T-helper 1 cell treated with Interleukin-12 subunit alpha and Interleukin-12 subunit beta and Interleukin-4 antibody, amounts not matched to agents 30 μg/mL and 1 μg/mL, for 36 hours (primary cell): Measurements from ENCODE around the gene NUP188.
A peak's percentile ranks its signal among the peaks of the same experiment; 100 is the strongest.
"Not testable (repeated sequence)": the region's sequence is repeated elsewhere in the genome, so short reads cannot be mapped to it uniquely, and the experiment has no call there.

Experiments
- H3K27ac Mint-ChIP-seq: one replicate; pipeline ENCODE4 v1.8.0; 2021; ENCODE audit warnings: mild to moderate bottlenecking, mixed read lengths
- H3K27me3 Mint-ChIP-seq: one replicate; pipeline ENCODE4 v1.8.0; 2021; ENCODE audit warnings: low read depth, mixed read lengths
- H3K36me3 Mint-ChIP-seq: one replicate; pipeline ENCODE4 v1.8.0; 2021; ENCODE audit warnings: low read depth, mixed read lengths
- H3K4me1 Mint-ChIP-seq: one replicate; pipeline ENCODE4 v1.8.0; 2021; ENCODE audit warnings: low read depth, mixed read lengths
- H3K4me3 Mint-ChIP-seq: one replicate; pipeline ENCODE4 v1.8.0; 2021; ENCODE audit warnings: mild to moderate bottlenecking, moderate library complexity, mixed read lengths
- H3K9me3 Mint-ChIP-seq: one replicate; pipeline ENCODE4 v1.8.0; 2021; ENCODE audit warnings: mixed read lengths

NUP188 gene

GRCh38 chr9:129002992-129003391 is 55.5 kb downstream of the NUP188 start:
- Mint-ChIP-seq H3K27me3 (no peaks in the 10 kb centered on the region), H3K9me3 (no peaks in the 10 kb centered on the region), H3K4me1 (peaks cover 10% of the 10 kb centered on the region), H3K4me3 (no peak overlapping the region), H3K27ac (peak overlapping the region; percentile 3), H3K36me3 (peaks cover 55% of the 10 kb centered on the region)

GRCh38 chr9:129004173-129004572 is 56.7 kb downstream of the NUP188 start:
- H3K9me3 Mint-ChIP-seq, H3K4me3 Mint-ChIP-seq, H3K27ac Mint-ChIP-seq, H3K27me3 Mint-ChIP-seq: not testable (repeated sequence)
- Mint-ChIP-seq H3K36me3 (peaks cover 50% of the 10 kb centered on the region), H3K4me1 (peaks cover 10% of the 10 kb centered on the region)

GRCh38 chr9:129005336-129005997 is 58.0 kb downstream of the NUP188 start:
- Mint-ChIP-seq H3K27me3 (no peaks in the 10 kb centered on the region), H3K4me1 (peaks cover 3% of the 10 kb centered on the region), H3K9me3 (no peaks in the 10 kb centered on the region), H3K36me3 (peaks cover 42% of the 10 kb centered on the region), H3K4me3 (no peak overlapping the region), H3K27ac (no peak overlapping the region)

- Mint-ChIP-seq H3K27ac (no peak overlapping the region), H3K36me3 (peaks cover 36% of the 10 kb centered on the region)
Observed at GRCh38 chr9:129006328-129007034, 59.0 kb downstream of the NUP188 start.

GRCh38 chr9:129007035-129007765 is 59.7 kb downstream of the NUP188 start:
- H3K4me3 Mint-ChIP-seq = no peak overlapping the region
- peaks cover 31% of the 10 kb centered on the region for H3K36me3 Mint-ChIP-seq
- no peak overlapping the region for H3K27ac Mint-ChIP-seq
- peaks cover 3% of the 10 kb centered on the region for H3K4me1 Mint-ChIP-seq
- no peaks in the 10 kb centered on the region for H3K9me3 Mint-ChIP-seq
- no peaks in the 10 kb centered on the region for H3K27me3 Mint-ChIP-seq

More at GRCh38 chr9:129006328-129007034, 59.0 kb downstream of the NUP188 start:
- H3K4me1 Mint-ChIP-seq = peaks cover 3% of the 10 kb centered on the region
- no peaks in the 10 kb centered on the region for H3K9me3 Mint-ChIP-seq
- H3K4me3 Mint-ChIP-seq = no peak overlapping the region
- H3K27me3 Mint-ChIP-seq = no peaks in the 10 kb centered on the region

GRCh38 chr9:129007766-129008468 is 60.4 kb downstream of the NUP188 start:
- no peak overlapping the region for H3K4me3 Mint-ChIP-seq
- H3K27me3 Mint-ChIP-seq = no peaks in the 10 kb centered on the region
- H3K36me3 Mint-ChIP-seq = peaks cover 24% of the 10 kb centered on the region
- no peaks in the 10 kb centered on the region for H3K9me3 Mint-ChIP-seq
- peaks cover 3% of the 10 kb centered on the region for H3K4me1 Mint-ChIP-seq
- no peak overlapping the region for H3K27ac Mint-ChIP-seq

- H3K4me1 Mint-ChIP-seq = peaks cover 3% of the 10 kb centered on the region
- H3K27ac Mint-ChIP-seq = no peak overlapping the region
- no peaks in the 10 kb centered on the region for H3K9me3 Mint-ChIP-seq
- H3K36me3 Mint-ChIP-seq = peaks cover 19% of the 10 kb centered on the region
- no peaks in the 10 kb centered on the region for H3K27me3 Mint-ChIP-seq
- H3K4me3 Mint-ChIP-seq = no peak overlapping the region
Observed at GRCh38 chr9:129008469-129008965, 61.0 kb downstream of the NUP188 start.

GRCh38 chr9:129008986-129009583 is 61.6 kb downstream of the NUP188 start:
- peaks cover 21% of the 10 kb centered on the region for H3K36me3 Mint-ChIP-seq

GRCh38 chr9:129009584-129010141 is 62.2 kb downstream of the NUP188 start:
- no peaks in the 10 kb centered on the region for H3K9me3 Mint-ChIP-seq
- peaks cover 3% of the 10 kb centered on the region for H3K4me1 Mint-ChIP-seq
- peaks cover 20% of the 10 kb centered on the region for H3K36me3 Mint-ChIP-seq
- no peak overlapping the region for H3K4me3 Mint-ChIP-seq
- no peak overlapping the region for H3K27ac Mint-ChIP-seq
- H3K27me3 Mint-ChIP-seq = no peaks in the 10 kb centered on the region

More at GRCh38 chr9:129008986-129009583, 61.6 kb downstream of the NUP188 start:
- no peak overlapping the region for H3K4me3 Mint-ChIP-seq
- H3K4me1 Mint-ChIP-seq = peaks cover 3% of the 10 kb centered on the region
- no peaks in the 10 kb centered on the region for H3K27me3 Mint-ChIP-seq
- H3K9me3 Mint-ChIP-seq = no peaks in the 10 kb centered on the region
- H3K27ac Mint-ChIP-seq = no peak overlapping the region

GRCh38 chr9:129010267-129010975 is 62.9 kb downstream of the NUP188 start:
- Mint-ChIP-seq H3K27ac (no peak overlapping the region), H3K4me3 (no peak overlapping the region), H3K36me3 (peaks cover 17% of the 10 kb centered on the region)

GRCh38 chr9:129011170-129011569 is 63.7 kb downstream of the NUP188 start:
- H3K27me3 Mint-ChIP-seq = no peaks in the 10 kb centered on the region
- H3K4me3 Mint-ChIP-seq = no peak overlapping the region
- H3K36me3 Mint-ChIP-seq = peaks cover 11% of the 10 kb centered on the region
- H3K27ac Mint-ChIP-seq = no peak overlapping the region
- no peaks in the 10 kb centered on the region for H3K9me3 Mint-ChIP-seq
- peaks cover 3% of the 10 kb centered on the region for H3K4me1 Mint-ChIP-seq

More at GRCh38 chr9:129010267-129010975, 62.9 kb downstream of the NUP188 start:
- Mint-ChIP-seq H3K9me3 (no peaks in the 10 kb centered on the region), H3K27me3 (no peaks in the 10 kb centered on the region), H3K4me1 (peaks cover 3% of the 10 kb centered on the region)

- Mint-ChIP-seq H3K4me1 (peaks cover under 1% of the 10 kb centered on the region), H3K27ac (no peak overlapping the region), H3K9me3 (no peaks in the 10 kb centered on the region), H3K36me3 (peaks cover 7% of the 10 kb centered on the region), H3K27me3 (no peaks in the 10 kb centered on the region), H3K4me3 (no peak overlapping the region)
Observed at GRCh38 chr9:129011761-129012181, 64.3 kb downstream of the NUP188 start.

GRCh38 chr9:129012343-129012742 is 64.8 kb downstream of the NUP188 start:
- H3K27me3 Mint-ChIP-seq = no peaks in the 10 kb centered on the region
- no peaks in the 10 kb centered on the region for H3K9me3 Mint-ChIP-seq
- no peaks in the 10 kb centered on the region for H3K4me1 Mint-ChIP-seq
- H3K4me3 Mint-ChIP-seq = no peak overlapping the region
- H3K27ac Mint-ChIP-seq = no peak overlapping the region
- H3K36me3 Mint-ChIP-seq = peaks cover 6% of the 10 kb centered on the region
